SH-SY5Y (cell line): ENCODE measurements around the gene ASTN1.

Experiments
- GATA2 ChIP-seq: IDR thresholded peaks from 2 replicates; pipeline ENCODE4 v1.6.1; 2011; ENCODE audit warnings: mild to moderate bottlenecking, low read depth, low read length
- GATA3 ChIP-seq: IDR thresholded peaks from 2 replicates; pipeline ENCODE4 v1.6.1; 2011; ENCODE audit warnings: low read depth, mild to moderate bottlenecking, low read length, moderate library complexity

Gene ASTN1

DNA sequence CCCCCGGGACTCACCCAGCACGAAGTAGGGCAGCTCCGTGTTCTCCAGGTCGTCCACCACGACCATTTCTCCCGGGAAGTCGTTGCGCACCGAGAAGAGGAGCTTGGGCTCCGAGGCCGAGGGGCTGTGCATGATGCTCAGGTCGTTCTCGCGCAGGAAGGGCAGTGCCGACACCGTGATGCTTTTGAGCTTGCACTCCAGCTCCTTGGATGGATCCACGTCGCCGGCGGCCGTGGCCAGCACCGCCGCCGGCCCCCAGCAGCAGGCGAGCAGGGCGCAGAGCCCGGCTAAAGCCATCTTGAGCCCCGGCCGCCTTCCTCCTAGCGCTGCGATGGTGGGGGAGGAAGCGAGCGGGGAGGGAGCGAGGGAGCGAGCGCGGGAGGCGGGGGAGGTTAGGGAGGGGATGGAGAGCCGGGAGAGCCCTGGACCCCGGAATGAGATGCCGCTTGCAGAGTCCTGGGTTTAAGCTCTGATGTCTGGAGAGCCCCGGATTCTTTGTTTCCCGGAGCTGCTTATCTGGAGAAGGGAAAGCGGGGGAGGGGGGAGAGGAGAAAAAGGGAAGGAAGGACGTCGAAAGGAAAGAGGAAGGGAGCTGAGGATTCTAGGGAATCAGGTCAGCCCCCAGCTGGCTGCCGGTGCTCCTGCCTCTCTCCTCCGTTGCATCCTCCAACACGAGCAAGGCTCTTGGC, at the start of gene ASTN1:
Gene ASTN1 (minus strand): TSS at position 333 of the 689 bp plus-strand sequence. CDS start 36 bp downstream, at position 297.
- TF ChIP-seq GATA2 (no peak), GATA3 (no peak)

DNA sequence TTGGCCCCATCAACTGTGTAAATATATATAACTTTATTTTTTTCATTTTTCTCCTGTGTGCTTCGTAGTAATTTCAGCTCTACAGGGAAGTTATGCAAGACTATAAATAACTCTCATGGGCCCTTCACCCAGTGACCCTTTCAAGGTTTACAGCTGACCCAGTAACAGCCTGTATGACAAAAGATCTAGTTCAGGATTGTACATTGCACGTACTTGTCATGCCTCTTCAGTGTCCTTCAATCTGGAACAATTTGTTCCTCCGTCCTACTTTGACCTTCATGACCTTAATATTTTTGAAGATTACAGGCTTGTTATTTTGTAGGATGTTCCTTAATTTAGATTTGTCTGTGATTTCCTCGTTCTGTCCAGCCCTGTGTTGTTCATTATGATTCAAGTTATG, 46.7 kb upstream of the ASTN1 start:
- TF ChIP-seq GATA2 = no peak
- no peak for TF ChIP-seq GATA3

- TF ChIP-seq GATA3 (no peak), GATA2 (no peak)
These were observed 45.6 kb upstream of the ASTN1 start for GRCh38 chr1:177210071-177210470.

- TF ChIP-seq GATA2 (no peak), GATA3 (no peak)
These were observed 44.8 kb upstream of the ASTN1 start for GRCh38 chr1:177209357-177209756.

DNA sequence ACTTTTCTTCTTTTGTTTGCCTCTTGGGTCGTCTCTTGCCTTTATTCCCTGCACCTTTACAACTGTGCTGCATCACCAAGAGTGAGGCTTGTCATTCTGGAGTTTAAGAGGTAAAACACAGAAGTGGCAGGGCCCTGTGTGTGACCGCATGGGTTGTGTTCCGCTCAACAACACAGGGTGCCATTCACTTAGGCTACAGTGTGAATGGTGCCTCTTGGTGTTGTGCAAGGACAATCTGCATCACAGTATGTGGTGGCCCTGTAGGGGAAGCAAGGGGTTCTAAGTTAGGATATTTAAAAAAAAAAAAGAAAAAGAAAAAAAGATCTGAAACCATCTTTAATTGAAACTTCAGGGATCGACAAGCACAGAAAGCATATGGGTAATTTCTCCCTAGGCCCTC, 44.4 kb upstream of the ASTN1 start:
- TF ChIP-seq GATA3 = no peak
- no peak for TF ChIP-seq GATA2

GRCh38 chr1:177206831-177207355, 42.4 kb upstream of the ASTN1 start:
- TF ChIP-seq GATA3 (no peak), GATA2 (no peak)

- TF ChIP-seq GATA2 = no peak
- TF ChIP-seq GATA3 = no peak
These were observed 35.8 kb upstream of the ASTN1 start for GRCh38 chr1:177200290-177200689.

GRCh38 chr1:177198243-177198642, 33.7 kb upstream of the ASTN1 start:
- TF ChIP-seq GATA3 (no peak), GATA2 (no peak)

- TF ChIP-seq GATA2 (no peak), GATA3 (no peak)
These were observed 25.9 kb upstream of the ASTN1 start for GRCh38 chr1:177190308-177190970.

GRCh38 chr1:177186639-177187038, 22.1 kb upstream of the ASTN1 start:
- no peak for TF ChIP-seq GATA2

- TF ChIP-seq GATA2 = no peak
- TF ChIP-seq GATA3 = no peak
These were observed 20.7 kb upstream of the ASTN1 start for GRCh38 chr1:177185209-177185608.

DNA sequence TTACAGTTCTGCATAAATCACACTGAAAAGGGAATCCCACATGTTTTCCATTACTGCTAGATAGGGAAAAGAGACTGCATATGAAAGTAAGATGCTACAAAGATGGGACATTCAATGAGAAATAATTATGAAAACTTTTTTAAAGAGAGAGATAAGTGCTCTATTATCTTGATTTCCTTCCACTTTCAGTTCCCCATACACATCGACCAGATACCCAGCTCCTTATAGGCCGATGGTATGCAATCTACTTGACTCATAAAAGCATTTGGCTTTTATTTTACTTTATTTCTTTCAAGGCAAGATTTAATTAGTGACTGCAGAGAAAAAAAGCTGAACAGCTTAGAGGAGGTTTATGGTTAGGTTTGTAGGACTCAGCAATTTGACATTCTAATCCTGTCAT, 19.3 kb upstream of the ASTN1 start:
- TF ChIP-seq GATA3 = no peak
- no peak for TF ChIP-seq GATA2

DNA sequence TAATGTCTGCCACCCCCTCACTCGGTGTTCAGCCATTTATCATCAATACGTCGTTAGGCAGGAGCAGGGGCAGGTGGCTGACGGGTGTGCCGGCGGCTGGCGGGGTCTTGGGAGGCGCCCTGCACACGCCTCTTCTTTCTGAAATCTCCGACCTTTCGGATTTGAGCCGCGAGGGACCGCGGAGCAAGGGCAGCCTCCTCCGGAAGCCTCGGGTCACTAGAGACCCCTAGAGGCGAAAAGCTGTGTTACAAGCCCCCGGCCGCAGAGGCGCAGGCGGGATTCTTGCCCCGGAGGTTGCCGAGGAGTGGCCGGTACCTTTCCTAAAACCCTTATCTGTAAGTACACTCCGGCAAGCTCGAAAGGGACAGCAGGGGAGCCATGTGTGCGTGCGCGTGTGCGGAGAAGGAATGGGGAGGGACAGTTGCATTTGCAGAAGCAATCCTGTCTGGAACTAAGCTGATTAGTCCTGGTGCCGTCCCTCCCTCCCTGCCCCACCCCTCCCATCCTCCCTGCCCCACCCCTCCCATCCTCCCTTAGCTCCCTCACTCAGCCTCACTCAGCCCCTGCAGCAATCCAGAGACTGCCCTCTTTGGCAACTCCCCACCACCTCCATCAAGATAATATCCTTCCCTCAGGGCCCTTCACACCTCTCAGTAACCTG, 17.2 kb upstream of the ASTN1 start:
- TF ChIP-seq GATA3 = no peak
- peak; percentile 5; the same call in 1 of the 2 replicates for TF ChIP-seq GATA2

DNA sequence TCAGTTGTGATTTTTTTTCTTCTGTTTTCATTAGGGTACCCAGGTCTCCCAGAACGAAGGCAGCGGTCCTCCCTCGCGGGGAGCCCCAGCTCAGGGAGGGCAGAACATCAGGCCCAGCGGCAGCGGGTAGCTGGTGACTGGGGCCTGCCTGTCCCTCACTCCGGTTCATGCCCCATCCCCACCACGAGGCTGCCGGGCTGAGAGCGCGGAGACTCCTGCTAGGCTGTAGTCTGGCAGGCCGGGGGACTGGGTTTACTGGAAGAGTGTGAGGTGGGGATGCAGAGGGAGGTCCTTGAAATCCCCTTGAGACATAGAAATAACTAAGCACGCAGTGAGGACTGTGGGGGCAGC, 16.7 kb upstream of the ASTN1 start:
- TF ChIP-seq GATA2 (no peak), GATA3 (no peak)
